SIG-M5 treated with dmso at 0.1 percent for 504 hours (cell line): Measurements from ENCODE around the gene PACS1.

ENCODE experiments used
- DNase-seq: peaks from one replicate; lab custom pipeline; 2025; ENCODE audit not compliant: unreplicated experiment; lab: John Stamatoyannopoulos, UW

The PACS1 gene

GRCh38 chr11:66219846-66220565, 149.9 kb downstream of the PACS1 start:
- no peak for DNase-seq

GRCh38 chr11:66220566-66220935, 150.5 kb downstream of the PACS1 start:
- DNase-seq: no peak

- no peak for DNase-seq
Observed at GRCh38 chr11:66221012-66221411, 150.9 kb downstream of the PACS1 start.

- no peak for DNase-seq
Observed at GRCh38 chr11:66221726-66222236, 151.7 kb downstream of the PACS1 start.

GRCh38 chr11:66222358-66223149, 152.5 kb downstream of the PACS1 start:
- peak; percentile 90 for DNase-seq

GRCh38 chr11:66224226-66224855, 154.3 kb downstream of the PACS1 start:
- DNase-seq: no peak

- DNase-seq: no peak
Observed at GRCh38 chr11:66225066-66225465, 155.0 kb downstream of the PACS1 start.

- DNase-seq: no peak
Observed at GRCh38 chr11:66226101-66226500, 156.0 kb downstream of the PACS1 start.

- DNase-seq: no peak
Observed at GRCh38 chr11:66227700-66228099, 157.6 kb downstream of the PACS1 start.

- DNase-seq: no peak
Observed at GRCh38 chr11:66228521-66228920, 158.4 kb downstream of the PACS1 start.

- DNase-seq: no peak
Observed at GRCh38 chr11:66230156-66230555, 160.1 kb downstream of the PACS1 start.

GRCh38 chr11:66230978-66231377, 160.9 kb downstream of the PACS1 start:
- DNase-seq: no peak

GRCh38 chr11:66231561-66231960, 161.5 kb downstream of the PACS1 start:
- DNase-seq: no peak

- DNase-seq: no peak
Observed at GRCh38 chr11:66232769-66233168, 162.7 kb downstream of the PACS1 start.

- DNase-seq: no peak
Observed at GRCh38 chr11:66233301-66233700, 163.2 kb downstream of the PACS1 start.

- DNase-seq: no peak
Observed at GRCh38 chr11:66235141-66235540, 165.1 kb downstream of the PACS1 start.

GRCh38 chr11:66237867-66238266, 167.8 kb downstream of the PACS1 start:
- DNase-seq: no peak

- DNase-seq: no peak
Observed at GRCh38 chr11:66238786-66239413, 168.8 kb downstream of the PACS1 start.

- no peak for DNase-seq
Observed at GRCh38 chr11:66239511-66239910, 169.4 kb downstream of the PACS1 start.

GRCh38 chr11:66239998-66240780, 170.1 kb downstream of the PACS1 start:
- peak; percentile 16 for DNase-seq

GRCh38 chr11:66240781-66241136, 170.7 kb downstream of the PACS1 start:
- no peak for DNase-seq
